ENCODE data around the gene ADCY1. TPM values are rescaled to one million over a fixed set of nuclear protein-coding genes. Genes with fewer than 3 reads are reported as not detected.

Gene ADCY1
- total RNA-seq, 4 donors from 2014 or later: under 0.01 to 1.5 (median 0.18) TPM

DNA sequence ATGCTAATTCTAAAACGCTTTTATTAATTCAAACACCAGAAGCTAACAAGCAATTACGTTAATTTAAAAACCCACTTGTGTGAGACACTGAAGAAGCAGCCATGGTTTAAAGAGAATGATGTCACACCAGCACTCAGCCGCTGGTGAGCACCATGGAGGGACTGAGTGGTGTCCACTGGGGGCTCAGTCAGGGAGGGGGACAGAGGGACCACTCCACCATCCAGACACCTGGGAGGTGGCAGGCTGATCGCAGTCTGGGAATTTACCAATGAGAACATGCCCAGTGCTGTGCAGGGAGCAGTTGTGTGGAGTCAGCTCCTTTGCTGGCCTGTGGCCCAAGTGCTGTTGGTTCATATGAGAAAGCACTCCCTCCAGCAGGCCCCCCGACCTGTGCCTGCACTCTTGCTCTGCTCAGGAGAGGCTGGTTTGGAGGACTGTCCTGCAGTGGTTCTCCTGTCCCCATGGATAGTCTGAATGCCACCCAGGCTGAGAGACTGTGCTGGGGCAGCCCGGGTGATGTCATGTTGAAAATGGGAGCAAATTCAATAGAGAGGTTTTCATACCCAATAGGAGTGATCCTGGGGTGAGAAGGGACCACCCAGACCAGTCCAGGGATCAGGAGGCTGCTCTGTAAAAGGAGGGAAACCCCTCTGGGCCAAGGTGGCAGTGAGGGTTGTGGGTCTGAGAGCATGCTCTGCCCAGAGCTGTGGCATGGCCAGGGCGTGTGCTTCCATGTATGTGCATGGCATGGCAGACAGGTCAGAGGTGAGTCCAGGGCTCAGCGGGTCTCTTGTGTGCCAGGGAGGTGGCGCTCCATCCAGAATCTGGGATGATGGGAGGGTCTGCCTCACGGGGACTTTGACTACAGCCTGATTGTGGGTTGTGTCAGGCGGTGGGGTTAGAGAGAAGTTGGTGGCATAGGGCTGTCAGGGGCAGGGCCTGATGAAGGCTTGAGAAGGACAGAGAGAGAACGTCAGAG lies 12.7 kb downstream of the ADCY1 start:
- no peak for DNase-seq
- H3K4me3 ChIP-seq: no peak overlapping the region
- H3K36me3 ChIP-seq: no peaks in the 10 kb centered on the region
- H3K27ac ChIP-seq: no peak overlapping the region
- no peaks in the 10 kb centered on the region for H3K27me3 ChIP-seq
- H3K9me3 ChIP-seq: no peaks in the 10 kb centered on the region
- TF ChIP-seq CTCF (IDR thresholded peaks at IDR 0.05) (no peak), POLR2A (IDR thresholded peaks at IDR 0.05) (no peak)
- no peaks in the 10 kb centered on the region for H3K4me1 ChIP-seq

GRCh38 chr7:45588466-45588865 lies 14.3 kb downstream of the ADCY1 start:
- no peak for DNase-seq
- H3K9me3 ChIP-seq: no peaks in the 10 kb centered on the region
- H3K4me3 ChIP-seq: no peak overlapping the region
- H3K27me3 ChIP-seq: no peaks in the 10 kb centered on the region
- no peaks in the 10 kb centered on the region for H3K36me3 ChIP-seq
- no peak for TF ChIP-seq CTCF (IDR thresholded peaks at IDR 0.05)
- TF ChIP-seq POLR2A (IDR thresholded peaks at IDR 0.05): no peak
- no peak overlapping the region for H3K27ac ChIP-seq
- no peaks in the 10 kb centered on the region for H3K4me1 ChIP-seq

- Histone ChIP-seq H3K27me3 (no peaks in the 10 kb centered on the region), H3K9me3 (no peaks in the 10 kb centered on the region), H3K27ac (no peak overlapping the region), H3K4me3 (no peak overlapping the region), H3K36me3 (no peaks in the 10 kb centered on the region), H3K4me1 (no peaks in the 10 kb centered on the region)
- no peak for DNase-seq
- TF ChIP-seq CTCF (IDR thresholded peaks at IDR 0.05) (no peak), POLR2A (IDR thresholded peaks at IDR 0.05) (no peak)
These were observed 14.9 kb downstream of the ADCY1 start for GRCh38 chr7:45589061-45589460.

GRCh38 chr7:45589915-45590678 lies 15.9 kb downstream of the ADCY1 start:
- no peak overlapping the region for H3K27ac ChIP-seq
- no peaks in the 10 kb centered on the region for H3K9me3 ChIP-seq
- no peak for DNase-seq
- no peak overlapping the region for H3K4me3 ChIP-seq
- TF ChIP-seq CTCF (IDR thresholded peaks at IDR 0.05) (no peak), POLR2A (IDR thresholded peaks at IDR 0.05) (no peak)
- H3K36me3 ChIP-seq: no peaks in the 10 kb centered on the region
- H3K27me3 ChIP-seq: no peaks in the 10 kb centered on the region
- H3K4me1 ChIP-seq: no peaks in the 10 kb centered on the region

- DNase-seq: no peak
- H3K27me3 ChIP-seq: no peaks in the 10 kb centered on the region
- TF ChIP-seq CTCF (IDR thresholded peaks at IDR 0.05) (no peak), POLR2A (IDR thresholded peaks at IDR 0.05) (no peak)
- H3K9me3 ChIP-seq: no peaks in the 10 kb centered on the region
- no peak overlapping the region for H3K4me3 ChIP-seq
- no peak overlapping the region for H3K27ac ChIP-seq
- H3K4me1 ChIP-seq: no peaks in the 10 kb centered on the region
- no peaks in the 10 kb centered on the region for H3K36me3 ChIP-seq
These were observed 16.5 kb downstream of the ADCY1 start for GRCh38 chr7:45590679-45591057.

All from Peyer's patch (tissue), 4 donors.